ENCODE data around the gene HDAC5. TPM values are rescaled to one million over a fixed set of nuclear protein-coding genes. Genes with fewer than 3 reads are reported as not detected.

Gene HDAC5
- polyA plus RNA-seq, 1 of the 3 experiments (the other 2 are of a cell fraction) = 19.0 TPM

- Histone ChIP-seq H3K9ac (no peak overlapping the region), H3K9me3 (no peaks in the 10 kb centered on the region), H2AFZ (ENCODE audit: low read depth) (no peak overlapping the region), H3K9me2 (no peaks in the 10 kb centered on the region), H3K36me3 (replicated peaks in 1 of 2; ENCODE audit: control insufficient read depth in 1 of 2, insufficient read depth in 2 of 2, low read length in 1 of 2) (peaks cover 10 to 37% of the 10 kb centered on the region in 2 experiments), H3K27ac (ENCODE audit: low read depth in 2 of 2, low read length in 1 of 2) (0 out of 4 replicates have a peak overlapping the region, but pooled peaks of 1 of the 2 experiments have one; percentile 5), H4K20me1 (ENCODE audit: insufficient read depth) (peaks cover 52% of the 10 kb centered on the region), H3F3A (replicated peaks; ENCODE audit: insufficient read depth) (peaks cover 36% of the 10 kb centered on the region), H3K27me3 (ENCODE audit: insufficient read depth) (no peaks in the 10 kb centered on the region), H3K4me3 (ENCODE audit: low read depth in 2 of 2, low read length in 1 of 2) (no peak overlapping the region), H3K4me2 (no peak overlapping the region; the same call in 1 of the 2 replicates), H3K4me1 (ENCODE audit: control insufficient read depth in 1 of 2, insufficient read depth in 2 of 2, low read depth in 1 of 2, low read length in 1 of 2) (peaks cover 0 to 7% of the 10 kb centered on the region in 2 experiments; a peak in 2 of 4 replicates), H3K79me2 (ENCODE audit: insufficient read depth) (peaks cover 98% of the 10 kb centered on the region)
- 41% methylated on average over 1 of the region's 1 CpG for WGBS (ENCODE audit: low lambda C conversion rate)
- DNase-seq = no peak
- no peak for TF ChIP-seq SMC3 (IDR thresholded peaks at IDR 0.05; ENCODE audit: low read depth, low read length)
- no peak for TF ChIP-seq RFX5 (IDR thresholded peaks at IDR 0.05; ENCODE audit: low read length)
- TF ChIP-seq RCOR1 (IDR thresholded peaks at IDR 0.05; ENCODE audit: low read length) = no peak
- no peak for TF ChIP-seq ELF1 (IDR thresholded peaks at IDR 0.05)
- no peak for TF ChIP-seq FOXM1 (IDR thresholded peaks at IDR 0.05; ENCODE audit: low read depth)
- TF ChIP-seq TCF12 (IDR thresholded peaks at IDR 0.05) = no peak
- no peak for TF ChIP-seq NRF1 (IDR thresholded peaks at IDR 0.05; ENCODE audit: low read depth, low read length)
- no peak for TF ChIP-seq GABPA (IDR thresholded peaks at IDR 0.05; ENCODE audit: low read depth)
- TF ChIP-seq FOSL2 (IDR thresholded peaks at IDR 0.05; ENCODE audit: borderline replicate concordance, low read depth) = no peak
- no peak for TF ChIP-seq PBX3 (IDR thresholded peaks at IDR 0.05)
- ChIA-PET POLR2A (interaction anchor here (0.7 to 2.0 kb wide), 3 partner anchors 13 to 33 kb away, joined by 3 to 4 read pairs (median 4); partner anchors contain the start of gene LSM12), CTCF (interaction anchor here (0.7 to 5.3 kb wide), 7 partner anchors 17 to 100 kb away, joined by 3 to 52 read pairs (median 9); partner anchors contain the start of gene G6PC3)
These were observed 79.4 kb downstream of the HDAC5 start for GRCh38 chr17:44044071-44044470.

GRCh38 chr17:44043272-44043696, 80.2 kb downstream of the HDAC5 start:
- Histone ChIP-seq H3K9me3 (no peaks in the 10 kb centered on the region), H3K4me3 (ENCODE audit: low read depth in 2 of 2, low read length in 1 of 2) (no peak overlapping the region), H3K79me2 (ENCODE audit: insufficient read depth) (peaks cover 98% of the 10 kb centered on the region), H3K4me2 (no peak overlapping the region), H3F3A (replicated peaks; ENCODE audit: insufficient read depth) (peaks cover 36% of the 10 kb centered on the region), H3K27me3 (ENCODE audit: insufficient read depth) (no peaks in the 10 kb centered on the region), H3K36me3 (replicated peaks in 1 of 2; ENCODE audit: control insufficient read depth in 1 of 2, insufficient read depth in 2 of 2, low read length in 1 of 2) (peaks cover 6 to 36% of the 10 kb centered on the region in 2 experiments), H3K9me2 (no peaks in the 10 kb centered on the region), H3K27ac (ENCODE audit: low read depth in 2 of 2, low read length in 1 of 2) (no peak overlapping the region), H4K20me1 (ENCODE audit: insufficient read depth) (peaks cover 44% of the 10 kb centered on the region), H3K9ac (no peak overlapping the region), H2AFZ (ENCODE audit: low read depth) (no peak overlapping the region), H3K4me1 (ENCODE audit: control insufficient read depth in 1 of 2, insufficient read depth in 2 of 2, low read depth in 1 of 2, low read length in 1 of 2) (peaks cover 0 to 7% of the 10 kb centered on the region in 2 experiments; a peak in 2 of 4 replicates)
- WGBS (ENCODE audit: low lambda C conversion rate) = 94% methylated on average over 4 of the region's 4 CpGs
- no peak for DNase-seq
- TF ChIP-seq FOXJ3 (CRISPR knock-in tag; IDR thresholded peaks at IDR 0.05) (no peak), EZH2phosphoT487 (IDR thresholded peaks at IDR 0.05; ENCODE audit: borderline replicate concordance, low read depth) (no peak), RCOR1 (IDR thresholded peaks at IDR 0.05; ENCODE audit: low read length) (no peak), MAX (IDR thresholded peaks at IDR 0.05; ENCODE audit: low read depth) (no peak), CHD2 (IDR thresholded peaks at IDR 0.05; ENCODE audit: low read length, partially characterized antibody) (no peak)
- ChIA-PET CTCF (interaction anchor here (1.1 to 5.3 kb wide), 9 partner anchors 9 to 298 kb away, joined by 3 to 52 read pairs (median 10); partner anchors contain the start of gene G6PC3), POLR2A (interaction anchor here (1.1 to 2.0 kb wide), 2 partner anchors 14 to 23 kb away, joined by 3 to 4 read pairs; partner anchors contain the start of gene LSM12)
